HG03139 (cell line): ENCODE data around the gene ENHO.

Experiments
- ATAC-seq: cut with Tn5 transposase; IDR thresholded peaks from one replicate; pipeline ENCODE4 v1.9.1; 2021; ENCODE audit not compliant: unreplicated experiment

Gene ENHO

DNA sequence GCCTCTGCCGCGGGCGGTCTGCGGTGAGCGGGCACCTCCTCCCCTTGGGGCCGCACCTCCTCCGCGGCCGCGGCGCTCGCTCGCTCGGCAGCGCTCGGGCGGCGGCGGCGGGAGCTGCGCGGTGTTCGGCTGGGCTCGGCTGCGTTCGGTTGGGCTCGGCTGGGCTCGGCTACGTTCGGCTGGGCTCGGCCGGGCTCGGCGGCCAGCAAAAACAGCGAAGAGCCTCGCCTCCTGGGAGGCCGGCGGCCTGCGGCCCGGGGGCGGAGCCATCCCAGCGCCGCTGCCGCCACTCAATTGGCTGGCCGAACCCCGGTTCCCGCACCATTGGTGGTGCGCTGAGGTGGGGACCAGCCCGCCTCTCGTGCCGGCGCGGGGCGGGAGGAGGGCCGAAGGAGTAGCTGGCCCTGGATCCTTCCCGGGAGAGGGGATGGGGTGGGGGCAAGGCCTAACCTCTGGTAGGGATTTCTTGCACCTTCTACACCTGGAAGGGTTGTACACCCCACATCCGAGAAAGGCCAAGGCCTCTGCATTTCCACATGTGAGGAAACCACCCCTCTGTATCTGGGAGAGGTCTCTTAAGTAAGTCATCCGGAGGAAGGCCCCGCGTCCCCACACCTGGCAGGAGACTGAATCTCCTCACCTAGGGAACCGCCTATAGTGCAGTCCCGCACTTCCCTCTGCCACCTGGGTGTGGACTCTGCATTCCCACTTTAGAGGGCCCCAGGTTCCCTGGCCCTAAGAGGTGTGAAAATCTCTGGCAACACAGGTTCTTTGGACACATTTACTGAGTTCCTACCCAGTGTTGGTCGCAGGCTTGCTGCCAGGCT lies at the start of gene ENHO:
TSS of gene ENHO (minus strand) at position 20 of the 827 bp plus-strand sequence. CDS start 1,295 bp downstream, outside the sequence.
- peak; percentile 76 for ATAC-seq

GRCh38 chr9:34572092-34572491 lies 49.3 kb upstream of the ENHO start:
- ATAC-seq: no peak

GRCh38 chr9:34571481-34571810 lies 48.7 kb upstream of the ENHO start:
- no peak for ATAC-seq

DNA sequence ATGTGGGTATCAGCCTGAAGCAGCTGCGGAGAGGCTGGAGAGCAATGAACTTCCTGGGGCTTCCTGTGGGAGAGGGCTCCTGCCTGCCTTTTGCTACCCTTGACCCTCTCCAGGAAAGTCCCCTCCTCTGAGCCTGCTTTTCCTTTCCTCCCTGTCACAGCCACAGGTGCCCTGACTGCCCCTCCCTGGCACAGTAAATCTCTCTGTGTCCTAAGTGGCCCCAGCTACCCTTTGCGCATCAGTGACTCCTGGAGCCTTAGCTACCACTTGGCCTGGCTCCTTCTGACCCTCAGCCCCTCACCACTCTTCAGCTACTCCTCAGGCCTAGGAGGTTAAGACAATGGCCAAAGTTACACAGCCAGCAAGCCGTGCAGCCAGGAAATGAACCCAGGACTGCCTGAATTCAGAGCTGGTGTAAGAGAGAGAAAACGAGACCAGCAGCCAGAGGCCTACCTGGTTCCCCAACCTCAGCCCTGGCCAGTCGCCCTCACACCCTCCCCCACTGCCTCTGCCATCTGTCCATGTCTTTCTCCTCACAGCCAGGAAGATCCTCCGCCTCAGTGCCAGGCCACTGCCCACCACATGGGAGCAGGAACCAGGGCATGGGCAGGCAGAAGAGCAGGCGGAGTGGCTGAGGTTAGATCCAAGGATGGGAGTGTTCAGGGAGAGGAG lies 48.2 kb upstream of the ENHO start:
- no peak for ATAC-seq

GRCh38 chr9:34570376-34570775 lies 47.6 kb upstream of the ENHO start:
- no peak for ATAC-seq

DNA sequence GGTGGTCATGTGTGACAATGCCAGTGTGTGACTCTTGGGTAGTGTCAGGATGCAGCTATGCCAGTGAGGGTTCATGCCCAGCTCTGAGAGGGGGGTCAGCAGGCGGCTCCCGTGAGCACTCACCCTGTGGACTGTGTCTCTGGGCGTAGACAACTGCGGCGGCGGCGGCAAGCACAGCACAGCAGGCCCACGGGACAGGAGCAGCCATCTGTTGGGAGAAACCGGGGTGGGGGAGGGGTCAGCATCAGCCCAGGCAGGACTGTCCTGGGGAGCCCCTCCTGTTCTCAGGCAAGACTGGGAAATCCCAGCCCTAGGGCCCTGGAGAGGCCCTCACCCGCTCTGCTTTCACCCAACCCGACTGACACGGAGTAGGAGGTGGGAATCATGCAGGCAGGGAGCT lies 46.0 kb upstream of the ENHO start:
- no peak for ATAC-seq

- ATAC-seq: no peak
Measured at GRCh38 chr9:34568133-34568532, 45.3 kb upstream of the ENHO start.

GRCh38 chr9:34566972-34567371 lies 44.2 kb upstream of the ENHO start:
- ATAC-seq: no peak

DNA sequence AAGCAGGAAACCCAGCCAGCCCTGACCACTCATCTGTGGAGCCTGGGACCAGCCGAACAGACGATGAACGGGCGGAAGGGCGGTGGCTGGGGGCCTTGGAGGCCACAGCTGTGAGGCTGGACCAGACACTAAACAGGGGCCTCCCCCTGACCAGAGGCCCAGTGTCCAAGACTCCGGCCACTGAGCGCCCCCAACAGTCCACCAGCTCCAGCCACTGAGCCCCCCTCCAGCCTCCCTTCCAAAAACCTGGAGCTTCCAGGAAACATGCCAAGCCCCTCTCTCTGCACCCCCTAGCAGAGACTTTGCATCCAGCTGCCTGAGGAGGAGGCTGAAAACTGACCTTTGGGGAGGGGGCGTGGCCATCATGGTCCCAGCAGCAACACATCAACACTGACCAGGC lies 43.5 kb upstream of the ENHO start:
- no peak for ATAC-seq

GRCh38 chr9:34565856-34566255 lies 43.1 kb upstream of the ENHO start:
- no peak for ATAC-seq

DNA sequence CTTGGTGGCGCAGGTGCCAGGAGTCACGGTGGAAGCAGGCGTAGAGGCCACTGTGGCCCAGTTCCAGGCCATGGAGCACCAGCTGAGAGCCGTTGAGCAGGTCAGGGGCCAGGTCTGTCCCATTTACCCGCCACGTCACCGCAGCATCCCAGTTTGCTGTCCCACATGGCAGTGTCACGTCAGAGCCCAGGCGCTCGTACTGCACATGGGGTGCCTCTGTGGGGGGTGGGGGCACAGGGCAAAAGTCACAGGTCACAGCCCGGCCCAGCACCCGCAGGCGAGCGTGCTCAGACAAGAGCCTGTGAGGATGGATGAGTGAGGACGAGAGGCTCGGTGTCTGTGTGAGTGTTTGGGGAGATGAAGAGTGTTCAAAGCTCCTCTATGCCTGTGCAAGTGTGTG lies 41.8 kb upstream of the ENHO start:
- ATAC-seq: no peak

GRCh38 chr9:34563262-34563661 lies 40.5 kb upstream of the ENHO start:
- ATAC-seq: no peak

DNA sequence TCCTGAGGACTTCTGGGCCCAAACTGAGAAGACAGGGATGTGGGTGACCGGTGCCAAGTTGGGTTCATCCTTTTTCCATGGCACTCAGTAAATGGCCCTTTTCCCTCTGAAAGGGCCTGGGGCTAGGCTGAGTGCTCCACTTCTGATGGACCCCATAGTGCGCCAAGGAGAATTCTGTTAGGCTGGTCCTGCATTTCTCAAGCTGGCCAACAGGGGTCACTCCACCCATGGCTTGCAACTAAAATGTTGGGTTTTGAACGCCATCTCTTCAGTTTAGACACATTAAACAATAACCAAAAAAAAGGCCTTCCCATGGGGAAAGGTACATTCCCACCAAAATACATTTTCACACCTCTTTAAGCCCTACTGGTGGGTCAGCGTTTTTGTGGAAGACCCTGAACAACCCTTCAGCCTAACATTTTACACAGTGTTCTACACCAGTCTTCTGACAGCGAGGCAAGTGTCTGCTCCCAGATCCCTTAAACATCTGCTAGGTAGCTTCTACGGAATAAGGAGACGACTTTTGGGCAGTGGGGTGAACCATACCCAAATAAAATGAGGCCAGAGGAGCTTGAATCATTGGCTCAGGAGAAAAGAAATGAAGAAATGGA lies 39.5 kb upstream of the ENHO start:
- ATAC-seq: no peak

DNA sequence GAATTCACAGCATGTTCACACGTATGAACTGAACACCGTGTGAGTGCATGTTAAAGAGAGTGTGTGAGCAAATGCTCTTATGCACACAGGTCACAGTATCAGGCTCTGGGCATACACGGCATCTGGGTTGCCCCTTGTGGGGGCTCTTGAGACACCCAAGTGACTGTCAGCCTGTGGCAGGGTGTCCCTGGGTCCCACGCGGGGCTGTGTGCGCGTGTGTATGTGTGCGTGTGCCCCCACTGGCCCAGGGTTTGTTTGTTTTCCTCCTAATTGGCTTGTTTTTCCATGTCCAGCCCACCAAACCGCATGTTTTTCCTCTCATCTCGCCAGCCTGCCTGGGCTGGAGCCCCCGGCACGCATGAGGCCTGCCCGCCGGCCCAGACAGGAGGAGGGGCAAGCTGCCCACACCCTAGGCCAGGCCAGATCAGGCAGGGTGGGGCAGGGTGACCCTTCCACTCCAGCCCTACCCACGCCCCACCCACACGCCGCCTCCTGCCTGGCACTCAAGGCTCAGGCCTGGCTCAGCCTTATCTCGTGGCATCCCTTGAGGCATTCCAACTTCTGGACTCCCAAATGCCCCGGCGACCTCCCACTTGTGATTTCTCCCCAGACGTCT lies 37.9 kb upstream of the ENHO start:
- ATAC-seq: no peak

DNA sequence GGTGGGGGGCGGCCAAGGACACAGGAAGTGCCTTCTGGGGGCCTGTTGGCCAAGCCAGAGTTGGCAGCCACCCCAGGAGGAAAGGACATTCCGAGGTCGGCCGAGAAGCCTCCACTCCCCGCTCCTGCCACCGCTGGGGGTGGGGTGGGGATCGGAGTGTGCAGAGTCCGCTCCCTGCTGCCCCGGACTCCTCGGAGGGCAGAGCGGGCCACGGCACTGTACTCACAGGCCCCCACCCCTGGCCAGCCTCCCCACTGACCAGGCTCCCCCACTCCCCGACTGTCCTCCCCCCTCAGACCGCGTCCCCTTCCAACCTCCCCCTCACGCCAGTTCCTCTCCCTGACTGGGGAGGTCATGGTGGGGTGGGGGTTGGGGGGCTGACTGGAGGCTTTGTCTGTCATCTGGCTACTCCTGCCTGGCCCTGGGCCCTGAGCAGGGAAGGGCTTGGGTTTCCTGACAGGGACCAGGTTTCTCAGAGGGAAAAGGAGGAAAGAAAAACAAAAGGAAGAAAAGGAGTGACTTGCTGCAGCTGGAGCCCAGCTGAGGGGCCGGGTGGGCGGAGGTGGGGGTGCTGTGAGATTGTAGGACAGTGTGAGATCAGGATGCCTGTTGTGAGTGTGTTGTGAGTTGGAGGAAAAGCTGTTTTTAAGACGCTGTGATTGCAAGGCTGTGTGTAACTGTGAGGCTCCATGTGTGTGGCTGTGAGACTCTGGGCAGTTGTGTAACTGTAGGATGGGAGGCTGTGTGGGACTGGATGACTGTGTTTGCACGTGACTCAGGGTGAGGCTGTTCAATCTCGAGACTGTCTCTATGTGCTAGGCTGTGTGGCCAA lies 37.0 kb upstream of the ENHO start:
- no peak for ATAC-seq

- ATAC-seq: no peak
Measured at GRCh38 chr9:34558919-34559623, 36.3 kb upstream of the ENHO start.

- ATAC-seq: no peak
Measured at GRCh38 chr9:34558364-34558763, 35.6 kb upstream of the ENHO start.

GRCh38 chr9:34557426-34558321 lies 34.9 kb upstream of the ENHO start:
- ATAC-seq: no peak

- no peak for ATAC-seq
Measured at GRCh38 chr9:34556949-34557348, 34.2 kb upstream of the ENHO start.
